MCF 10A (cell line): ENCODE results near the gene TMEM171. TPM values are rescaled to one million over a fixed set of nuclear protein-coding genes. Genes with fewer than 3 reads are reported as not detected.

Experiments used
- BruUV-seq: library from RNA; stranded (reverse); fragments of 400-500 nt; replicated peaks from 2 replicates; lab custom pipeline; 2021; lab: Mats Ljungman, UMichigan
- CTCF ChIA-PET: fragments of 300-600 bp; sonication (Branson Sonifier 250); formaldehyde crosslinking; extraction: SDS; loops from one replicate; lab custom pipeline; 2021; ENCODE audit warnings: antibody characterized with exemption, inconsistent platforms; lab: Yijun Ruan, JAX
- POLR2A ChIA-PET: fragments of 300-600, 350-650 bp; sonication (Branson Sonifier 250); formaldehyde crosslinking; extraction: SDS; loops from one replicate; lab custom pipeline; 2020; ENCODE audit warnings: antibody characterized with exemption, inconsistent platforms; lab: Yijun Ruan, JAX
- DNase-seq: peaks from one replicate; pipeline ENCODE4 v3.0.0-alpha.2; 2018; ENCODE audit not compliant: unreplicated experiment
- H3K27ac Mint-ChIP-seq: one replicate; pipeline ENCODE4 v1.8.0; 2022; ENCODE audit warnings: mild to moderate bottlenecking, low read depth, mixed read lengths; ENCODE audit not compliant: unreplicated experiment
- H3K27me3 Mint-ChIP-seq: one replicate; pipeline ENCODE4 v1.8.0; 2022; ENCODE audit warnings: mixed read lengths; ENCODE audit not compliant: insufficient read depth, unreplicated experiment
- H3K36me3 Mint-ChIP-seq: one replicate; pipeline ENCODE4 v1.8.0; 2022; ENCODE audit warnings: mild to moderate bottlenecking, moderate library complexity, mixed read lengths; ENCODE audit not compliant: insufficient read depth, unreplicated experiment
- H3K4me1 Mint-ChIP-seq: one replicate; pipeline ENCODE4 v1.8.0; 2022; ENCODE audit warnings: mixed read lengths; ENCODE audit not compliant: insufficient read depth, unreplicated experiment
- H3K4me3 Mint-ChIP-seq: one replicate; pipeline ENCODE4 v1.8.0; 2022; ENCODE audit warnings: mild to moderate bottlenecking, moderate library complexity, mixed read lengths; ENCODE audit not compliant: unreplicated experiment
- H3K9me3 Mint-ChIP-seq: one replicate; pipeline ENCODE4 v1.8.0; 2022; ENCODE audit warnings: mixed read lengths; ENCODE audit not compliant: unreplicated experiment
- CTCF ChIP-seq: fragments of 200-600 bp; IDR thresholded peaks from one replicate; pipeline ENCODE4 v1.8.0; 2022; ENCODE audit warnings: antibody characterized with exemption, mild to moderate bottlenecking; ENCODE audit not compliant: unreplicated experiment
- intact Hi-C: fragments of 100-400 bp; cut with micrococcal nuclease; formaldehyde crosslinking; loops from 2 replicates; pipeline ENCODE4 v1.14.1; 2022
- total RNA-seq: library from RNA; stranded (reverse); gene quantifications from 2 replicates; pipeline ENCODE4 v1.2.3, GENCODE V29; 2022

The TMEM171 gene
- total RNA-seq, 1 experiment from 2014 or later, result 0.75 TPM

GRCh38 chr5:73112359-73112758, 8.0 kb upstream of the TMEM171 start:
- no peak for TF ChIP-seq CTCF
- peaks cover 19% of the 10 kb centered on the region for H3K4me1 Mint-ChIP-seq
- POLR2A ChIA-PET, result no interaction called here
- no peak overlapping the region for H3K27ac Mint-ChIP-seq
- H3K36me3 Mint-ChIP-seq, result no peaks in the 10 kb centered on the region
- H3K4me3 Mint-ChIP-seq, result no peak overlapping the region
- no peaks in the 10 kb centered on the region for H3K27me3 Mint-ChIP-seq
- H3K9me3 Mint-ChIP-seq, result peaks cover 21% of the 10 kb centered on the region
- CTCF ChIA-PET, result no interaction called here
- DNase-seq, result no peak
- BruUV-seq, result no TSS peak
- intact Hi-C loops, result no loop called here

GRCh38 chr5:73114044-73114688, 6.2 kb upstream of the TMEM171 start:
- Mint-ChIP-seq H3K27ac (no peak overlapping the region), H3K9me3 (peaks cover 14% of the 10 kb centered on the region), H3K27me3 (no peaks in the 10 kb centered on the region), H3K4me1 (peaks cover 19% of the 10 kb centered on the region), H3K36me3 (no peaks in the 10 kb centered on the region), H3K4me3 (no peak overlapping the region)
- ChIA-PET POLR2A (no interaction called here), CTCF (no interaction called here)
- DNase-seq, result no peak
- TF ChIP-seq CTCF, result no peak
- no TSS peak for BruUV-seq
- intact Hi-C loops, result no loop called here

GRCh38 chr5:73115399-73116051, 4.8 kb upstream of the TMEM171 start:
- peak; percentile 41 for DNase-seq
- CTCF ChIA-PET, result interaction anchor here (0.6 to 1.8 kb wide), 7 partner anchors 14 to 336 kb away, joined by 3 to 5 read pairs (median 3); no protein-coding TSS in a partner anchor
- H3K9me3 Mint-ChIP-seq, result peaks cover 7% of the 10 kb centered on the region
- no peak overlapping the region for H3K27ac Mint-ChIP-seq
- no peak overlapping the region for H3K4me3 Mint-ChIP-seq
- TF ChIP-seq CTCF, result no peak
- peaks cover 19% of the 10 kb centered on the region for H3K4me1 Mint-ChIP-seq
- POLR2A ChIA-PET, result interaction anchor here (0.6 to 1.5 kb wide), 6 partner anchors 11 to 1078 kb away, joined by 3 to 6 read pairs (median 4); no protein-coding TSS in a partner anchor
- H3K36me3 Mint-ChIP-seq, result no peaks in the 10 kb centered on the region
- BruUV-seq, result no TSS peak
- H3K27me3 Mint-ChIP-seq, result no peaks in the 10 kb centered on the region
- intact Hi-C loops, result no loop called here

GRCh38 chr5:73116506-73116905, 3.9 kb upstream of the TMEM171 start:
- no peak for TF ChIP-seq CTCF
- no peaks in the 10 kb centered on the region for H3K27me3 Mint-ChIP-seq
- intact Hi-C loops, result no loop called here
- no peaks in the 10 kb centered on the region for H3K36me3 Mint-ChIP-seq
- no peak overlapping the region for H3K27ac Mint-ChIP-seq
- ChIA-PET CTCF (interaction anchor here (1.0 to 1.8 kb wide), 5 partner anchors 17 to 335 kb away, joined by 3 to 4 read pairs (median 4); no protein-coding TSS in a partner anchor), POLR2A (interaction anchor here (0.5 to 1.2 kb wide), 2 partner anchors 10 to 40 kb away, joined by 4 to 5 read pairs; no protein-coding TSS in a partner anchor)
- peaks cover 19% of the 10 kb centered on the region for H3K4me1 Mint-ChIP-seq
- DNase-seq, result no peak
- peaks cover 7% of the 10 kb centered on the region for H3K9me3 Mint-ChIP-seq
- no TSS peak for BruUV-seq
- H3K4me3 Mint-ChIP-seq, result no peak overlapping the region
